GM18909 (cell line): ENCODE results near the gene GOLPH3L.
"Not testable (repeated sequence)": the region's sequence is repeated elsewhere in the genome, so short reads cannot be mapped to it uniquely, and the experiment has no call there.

Experiments
- ATAC-seq: cut with Tn5 transposase; IDR thresholded peaks from one replicate; pipeline ENCODE4 v1.9.1; 2021; ENCODE audit warnings: mild to moderate bottlenecking; ENCODE audit not compliant: unreplicated experiment, poor library complexity

Gene GOLPH3L

DNA sequence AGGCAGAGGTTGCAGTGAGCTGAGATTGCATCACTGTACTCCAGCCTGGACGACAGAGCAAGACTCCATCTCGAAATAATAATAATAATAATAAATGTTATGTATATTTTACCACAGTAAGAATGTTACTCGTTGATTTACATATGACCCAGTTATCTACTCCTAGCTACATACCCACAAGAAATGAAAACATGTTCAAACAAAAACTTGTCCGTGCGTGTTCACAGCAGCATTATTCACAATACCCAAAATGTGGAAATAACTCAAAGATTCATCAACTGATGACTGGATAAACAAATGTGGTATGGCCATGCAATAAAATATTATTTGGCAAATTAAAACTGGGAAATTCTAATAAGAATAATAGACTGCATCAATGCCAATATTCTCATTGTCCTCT lies 35.8 kb downstream of the GOLPH3L start:
- ATAC-seq: no peak

DNA sequence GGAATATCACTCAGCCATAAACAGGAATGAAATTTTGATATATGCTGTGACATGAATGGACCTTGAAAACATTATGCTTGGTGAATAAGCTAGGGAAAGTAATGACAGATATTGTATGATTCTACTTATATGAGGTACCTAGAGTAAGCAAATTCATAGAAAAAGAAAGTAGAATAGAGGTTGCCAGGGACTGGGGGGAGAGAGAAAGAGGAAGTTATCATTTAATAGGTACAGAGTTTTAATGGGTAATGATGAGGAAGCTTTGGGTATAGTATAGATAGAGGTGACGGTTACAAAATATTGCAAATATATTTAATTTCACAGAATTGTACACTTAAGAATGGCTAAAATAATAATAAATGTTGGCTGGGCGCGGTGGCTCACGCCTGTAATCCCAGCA lies 36.4 kb downstream of the GOLPH3L start:
- no peak for ATAC-seq

GRCh38 chr1:150657064-150657463 lies 39.9 kb downstream of the GOLPH3L start:
- ATAC-seq: not testable (repeated sequence)

- not testable (repeated sequence) for ATAC-seq
Observed at GRCh38 chr1:150654635-150655034, 42.3 kb downstream of the GOLPH3L start.

- ATAC-seq: no peak
Observed at GRCh38 chr1:150650193-150650592, 46.8 kb downstream of the GOLPH3L start.

DNA sequence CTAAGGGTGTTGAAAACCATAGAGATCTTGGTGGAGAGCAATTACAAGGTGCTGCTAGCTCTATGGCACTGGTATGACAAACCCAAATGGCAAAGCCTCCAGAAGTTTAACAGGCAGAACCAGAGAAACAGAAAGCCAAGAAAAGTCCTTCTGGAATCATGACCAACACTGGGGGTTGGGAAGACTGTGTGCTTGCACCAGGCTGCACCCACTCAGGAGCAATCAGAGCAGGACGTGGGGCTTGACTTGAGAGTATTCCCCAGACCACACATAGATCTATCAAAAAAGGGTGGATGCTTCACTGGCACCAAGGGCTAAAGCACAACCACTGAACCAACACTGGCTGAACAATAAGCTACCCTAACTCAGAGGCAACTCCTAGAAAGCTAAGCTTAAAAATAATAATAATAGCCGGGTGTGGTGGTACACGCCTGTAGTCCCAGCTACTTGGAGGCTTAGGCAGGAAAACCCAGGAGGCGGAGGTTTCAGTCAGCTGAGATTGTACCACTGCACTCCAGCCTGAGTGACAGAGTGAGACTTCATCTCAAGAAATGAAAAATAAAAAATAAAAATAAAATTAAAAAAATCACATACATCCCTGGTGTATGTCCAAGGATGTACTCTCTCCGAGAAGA lies 47.4 kb downstream of the GOLPH3L start:
- no peak for ATAC-seq

DNA sequence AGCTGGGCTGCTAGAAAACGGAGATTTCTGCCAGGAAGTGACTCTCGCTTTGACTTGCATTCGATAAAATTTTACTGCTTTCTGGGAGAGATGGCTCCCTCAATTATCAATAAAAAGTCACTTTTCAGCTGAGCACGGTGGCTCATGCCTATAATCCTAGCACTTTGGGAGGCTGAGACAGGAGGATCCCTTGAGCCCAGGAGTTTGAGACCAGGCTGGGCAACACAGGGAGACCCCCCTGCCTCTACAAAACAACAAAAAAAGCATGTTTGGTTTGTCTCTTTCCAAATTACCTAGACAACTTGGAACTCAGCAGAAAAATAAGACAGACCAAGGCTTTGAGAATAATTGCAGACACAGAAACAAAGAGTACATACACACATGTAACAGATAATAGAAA lies 54.7 kb downstream of the GOLPH3L start:
- ATAC-seq: no peak

DNA sequence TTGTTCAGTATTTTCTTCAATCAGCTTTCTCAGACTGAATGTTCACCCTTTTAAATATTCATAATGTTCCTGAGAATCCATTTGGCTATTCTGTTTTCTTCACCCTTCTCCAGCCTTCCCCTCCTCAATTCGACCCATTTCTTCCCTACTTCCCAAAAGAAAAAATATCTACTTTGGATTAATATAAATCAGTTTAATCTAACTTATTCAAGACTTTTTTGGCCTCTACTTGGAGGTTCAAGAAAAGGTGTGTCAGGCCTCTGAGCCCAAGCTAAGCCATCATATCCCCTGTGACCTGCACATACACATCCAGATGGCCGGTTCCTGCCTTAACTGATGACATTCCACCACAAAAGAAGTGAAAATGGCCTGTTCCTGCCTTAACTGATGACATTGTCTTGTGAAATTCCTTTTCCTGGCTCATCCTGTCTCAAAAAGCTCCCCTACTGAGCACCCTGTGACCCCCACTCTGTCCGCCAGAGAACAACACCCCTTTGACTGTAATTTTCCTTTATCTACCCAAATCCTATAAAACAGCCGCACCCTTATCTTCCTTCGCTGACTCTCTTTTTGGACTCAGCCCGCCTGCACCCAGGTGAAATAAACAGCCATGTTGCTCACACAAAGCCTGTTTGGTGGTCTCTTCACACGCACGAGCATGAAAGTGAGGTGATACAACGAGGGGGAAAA lies 55.7 kb downstream of the GOLPH3L start:
- ATAC-seq: not testable (repeated sequence)

DNA sequence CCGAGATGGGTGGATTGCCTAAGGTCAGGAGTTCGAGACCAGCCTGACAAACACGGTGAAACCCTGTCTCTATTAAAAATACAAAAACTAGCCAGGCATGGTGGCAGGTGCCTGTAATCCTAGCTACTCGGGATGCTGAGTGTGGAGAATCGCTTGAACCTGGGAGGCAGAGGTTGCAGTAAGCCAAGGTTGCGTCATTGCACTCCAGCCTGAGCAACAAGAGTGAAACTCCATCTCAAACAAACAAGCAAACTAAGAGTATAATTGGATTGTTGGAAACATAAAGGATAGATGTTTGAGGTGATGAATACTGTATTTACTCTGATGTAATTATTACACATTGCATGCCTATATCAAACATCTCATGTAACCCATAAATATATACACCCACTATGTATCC lies 58.5 kb downstream of the GOLPH3L start:
- not testable (repeated sequence) for ATAC-seq

DNA sequence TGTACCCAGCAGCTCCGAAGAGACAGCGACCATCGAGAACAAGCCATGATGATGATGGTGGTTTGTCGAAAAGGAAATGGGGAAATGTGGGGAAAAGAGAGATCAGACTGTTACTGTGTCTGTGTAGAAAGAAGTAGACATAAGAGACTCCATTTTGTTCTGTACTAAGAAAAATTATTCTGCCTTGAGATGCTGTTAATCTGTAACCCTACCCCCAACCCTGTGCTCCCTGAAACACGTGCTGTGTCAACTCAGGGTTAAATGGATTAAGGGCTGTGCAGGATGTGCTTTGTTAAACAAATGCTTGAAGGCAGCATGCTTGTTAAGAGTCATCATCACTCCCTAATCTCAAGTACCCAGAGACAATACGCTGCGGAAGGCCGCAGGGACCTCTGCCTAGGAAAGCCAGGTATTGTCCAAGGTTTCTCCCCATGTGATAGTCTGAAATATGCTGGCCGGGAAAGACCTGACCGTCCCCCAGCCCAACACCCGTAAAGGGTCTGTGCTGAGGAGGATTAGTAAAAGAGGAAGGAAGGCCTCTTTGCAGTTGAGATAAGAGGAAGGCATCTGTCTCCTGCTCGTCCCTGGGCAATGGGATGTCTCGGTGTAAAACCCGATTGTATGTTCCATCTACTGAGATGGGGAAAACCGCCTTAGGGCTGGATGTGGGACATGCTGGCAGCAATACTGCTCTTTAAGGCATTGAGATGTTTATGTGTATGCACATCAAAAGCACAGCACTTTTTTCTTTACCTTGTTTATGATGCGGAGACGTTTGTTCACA lies 61.9 kb downstream of the GOLPH3L start:
- not testable (repeated sequence) for ATAC-seq

DNA sequence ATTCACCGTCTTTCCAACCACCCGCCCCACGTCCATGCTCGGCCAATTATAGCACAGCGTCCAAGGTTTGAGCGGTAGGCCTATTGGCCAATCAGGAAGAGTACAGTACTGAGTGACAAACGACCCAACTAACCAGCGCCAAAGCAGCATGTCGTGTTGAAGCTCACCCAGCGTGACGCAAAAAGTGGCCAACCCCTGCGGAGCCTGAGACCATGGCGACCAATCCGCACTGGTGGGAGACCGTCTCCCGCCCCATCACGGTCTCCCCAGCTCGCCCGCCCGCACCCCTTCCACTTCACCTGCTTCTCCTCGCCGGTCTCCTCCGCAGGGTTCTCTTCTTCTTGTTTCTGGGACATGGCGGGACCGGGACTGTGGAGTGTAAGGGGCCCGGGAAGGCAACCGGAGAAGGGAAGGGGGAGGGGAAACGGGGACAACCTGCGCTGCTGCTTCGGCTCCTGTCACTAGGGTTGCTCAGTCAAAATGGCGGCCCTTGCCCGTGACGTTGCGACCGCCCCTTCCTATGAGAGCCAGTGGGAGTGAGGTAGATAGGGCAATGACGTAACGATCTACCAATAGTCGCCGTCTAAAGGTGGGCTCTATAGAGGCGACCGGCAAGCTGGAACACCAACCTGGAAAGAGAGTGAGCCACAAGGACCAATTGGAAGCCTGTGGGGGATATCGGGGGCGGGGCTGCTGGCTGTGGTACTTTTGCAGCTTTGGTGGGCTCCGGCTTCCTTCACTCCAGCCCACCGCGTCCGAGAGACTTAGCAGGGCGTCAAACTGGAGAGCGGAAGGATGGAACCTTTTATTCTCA lies 67.6 kb downstream of the GOLPH3L start, which contains the start of gene ENSA:
Gene ENSA (minus strand): TSS at position 498 of the 814 bp plus-strand sequence. CDS start 142 bp downstream, at position 356.
- peak; percentile 94 for ATAC-seq

DNA sequence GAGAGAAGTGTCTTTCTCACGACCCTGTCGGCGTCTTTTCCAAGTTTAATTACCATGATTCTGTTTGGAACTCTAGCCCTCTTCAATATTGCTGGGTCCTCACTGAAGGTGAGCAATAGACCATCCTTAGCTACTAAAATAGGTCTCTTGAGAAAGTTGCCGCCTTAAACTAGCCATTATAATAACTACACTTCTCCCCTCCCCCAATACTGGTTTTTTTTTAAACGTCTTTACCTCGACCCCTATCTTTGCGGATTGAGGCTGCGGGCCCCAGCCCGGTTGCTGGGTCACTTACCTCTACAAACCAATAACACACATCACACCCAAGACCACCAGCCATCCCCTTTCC lies 68.2 kb downstream of the GOLPH3L start:
- ATAC-seq: no peak

DNA sequence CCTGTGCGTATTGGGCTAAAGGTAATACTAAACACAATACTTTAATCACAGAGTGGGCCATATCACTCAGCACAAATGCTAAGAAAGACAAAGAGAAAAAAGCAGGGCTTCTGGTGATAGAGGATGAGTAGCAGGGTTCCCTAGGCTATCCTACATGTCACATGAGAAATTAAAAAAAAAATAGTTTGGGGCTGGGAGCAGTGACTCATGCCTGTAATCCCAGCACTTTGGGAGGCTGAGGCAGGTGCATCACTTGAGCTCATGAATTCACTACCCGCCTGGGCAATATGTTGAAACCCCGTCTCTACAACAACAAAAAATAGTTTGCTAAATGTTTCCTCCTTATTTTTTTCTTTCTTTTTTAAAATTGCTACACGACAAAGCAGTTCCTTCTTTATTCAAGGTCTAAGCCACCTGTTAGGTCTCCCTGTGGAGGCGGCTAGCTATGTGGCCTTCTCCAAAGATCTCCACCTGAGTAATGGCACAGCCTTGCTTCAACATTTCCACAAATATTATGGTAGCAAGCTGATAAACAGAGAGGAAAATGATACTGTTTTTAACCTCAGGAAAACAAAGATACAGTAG lies 69.0 kb downstream of the GOLPH3L start:
- ATAC-seq: no peak

DNA sequence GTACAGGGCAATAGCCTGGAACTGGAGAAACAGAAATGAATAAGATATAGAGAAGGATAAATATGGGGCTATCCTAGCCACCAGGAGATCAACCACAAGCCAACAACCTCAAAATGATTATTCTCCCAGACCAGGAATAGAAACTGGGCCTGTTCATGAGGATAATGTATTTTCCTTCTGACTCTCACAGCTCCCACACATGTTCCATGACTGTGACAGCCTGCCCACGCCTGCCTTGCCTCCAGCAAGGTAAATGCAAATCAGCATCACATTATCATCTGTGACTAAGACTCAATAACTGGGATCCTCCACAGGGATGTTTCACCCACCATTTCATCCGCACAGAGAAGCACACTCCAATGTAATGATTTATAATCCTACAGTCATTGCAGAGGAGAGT lies 70.8 kb downstream of the GOLPH3L start:
- ATAC-seq: no peak

GRCh38 chr1:150624546-150624945 lies 72.4 kb downstream of the GOLPH3L start:
- ATAC-seq: not testable (repeated sequence)

DNA sequence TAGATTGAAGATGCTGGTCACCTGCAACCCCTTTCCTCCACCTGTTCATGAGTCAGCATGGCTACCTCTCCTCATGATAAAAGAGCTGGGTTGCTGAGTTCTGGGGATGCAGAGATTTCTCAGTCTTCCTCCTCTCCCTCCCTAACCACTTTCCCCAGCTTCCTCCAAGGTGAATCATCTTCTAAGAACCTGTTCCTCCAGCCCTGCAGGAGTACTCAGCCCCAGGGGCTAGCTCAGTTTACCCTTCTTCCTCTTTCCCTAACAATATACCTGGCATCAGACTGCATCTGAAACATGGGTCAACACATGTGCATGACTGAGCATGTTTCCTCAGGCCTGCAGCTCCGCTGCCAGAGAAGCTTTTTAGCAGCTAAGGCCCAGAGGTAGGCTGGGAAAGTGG lies 72.8 kb downstream of the GOLPH3L start:
- not testable (repeated sequence) for ATAC-seq

- no peak for ATAC-seq
Observed at GRCh38 chr1:150622303-150622975, 74.5 kb downstream of the GOLPH3L start.

DNA sequence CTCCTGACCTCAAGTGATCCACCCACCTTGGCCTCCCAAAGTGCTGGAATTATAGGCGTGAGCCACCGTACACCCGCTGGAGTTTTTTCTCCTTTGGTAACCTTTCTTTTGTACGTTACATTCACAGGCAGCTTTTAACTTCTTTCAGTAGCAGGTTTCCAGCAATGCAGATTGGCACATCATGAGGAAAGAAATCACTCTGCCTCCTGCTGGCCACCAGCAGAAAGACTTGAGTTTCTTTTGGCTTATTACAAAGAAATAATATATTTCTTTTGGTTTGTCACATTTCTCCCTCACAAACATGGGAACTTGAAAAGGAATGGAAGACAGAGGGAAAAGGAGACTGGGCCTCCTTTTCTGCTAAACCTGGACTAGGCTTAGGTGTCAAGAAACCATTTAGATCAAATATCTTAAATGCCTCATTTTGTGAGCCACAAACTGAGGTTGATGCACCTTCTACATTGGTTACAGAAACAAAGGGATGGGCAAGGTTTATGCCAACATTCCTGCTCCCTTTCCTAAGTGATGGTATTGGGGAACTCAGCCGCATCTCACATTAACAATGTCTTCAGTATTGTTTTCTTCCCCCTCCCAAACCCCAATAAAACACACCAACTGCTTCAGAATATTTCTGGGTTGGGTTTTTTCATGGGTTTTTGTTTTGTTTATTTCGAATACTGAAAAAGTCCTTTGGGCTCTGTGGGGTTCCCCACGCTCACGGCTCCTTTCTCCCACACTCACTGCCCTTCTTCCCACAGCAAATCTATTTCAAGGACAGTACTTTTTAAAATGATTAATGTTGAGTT lies 75.3 kb downstream of the GOLPH3L start:
- no peak for ATAC-seq

GRCh38 chr1:150620919-150621318 lies 76.0 kb downstream of the GOLPH3L start:
- ATAC-seq: no peak
